ENCODE results near the gene GOLGA6D.
"Not testable (repeated sequence)": the region's sequence is repeated elsewhere in the genome, so short reads cannot be mapped to it uniquely, and the experiment has no call there.

GOLGA6D gene

GRCh38 chr15:75282572-75282971 lies at the start of gene GOLGA6D:
GOLGA6D (plus strand) TSS chr15:75282835; CDS start chr15:75282876, 41 bp downstream.
- DNase-seq (ENCODE audit: low read depth in 2 of 2): not testable (repeated sequence)

GRCh38 chr15:75233504-75234190 lies 49.0 kb upstream of the GOLGA6D start:
- no peak for TF ChIP-seq CTCF (IDR thresholded peaks at IDR 0.05; ENCODE audit: low read depth, low read length)
- H3K4me3 ChIP-seq (replicated peaks in 1 of 2; ENCODE audit: low read depth in 2 of 2, low read length in 2 of 2): no peak overlapping the region
- no peak for DNase-seq (ENCODE audit: low read depth in 2 of 2)

More at GRCh38 chr15:75282572-75282971, at the start of gene GOLGA6D:
- H3K4me3 ChIP-seq (replicated peaks in 1 of 2; ENCODE audit: low read depth in 2 of 2, low read length in 2 of 2): not testable (repeated sequence)

- no peak for DNase-seq (ENCODE audit: low read depth in 2 of 2)
- no peak for TF ChIP-seq CTCF (IDR thresholded peaks at IDR 0.05; ENCODE audit: low read depth, low read length)
- H3K4me3 ChIP-seq (replicated peaks in 1 of 2; ENCODE audit: low read depth in 2 of 2, low read length in 2 of 2): no peak overlapping the region
These were observed 48.3 kb upstream of the GOLGA6D start for GRCh38 chr15:75234191-75234810.

- no peak for DNase-seq (ENCODE audit: low read depth in 2 of 2)
- H3K4me3 ChIP-seq (replicated peaks in 1 of 2; ENCODE audit: low read depth in 2 of 2, low read length in 2 of 2): no peak overlapping the region
- TF ChIP-seq CTCF (IDR thresholded peaks at IDR 0.05; ENCODE audit: low read depth, low read length): no peak
These were observed 47.5 kb upstream of the GOLGA6D start for GRCh38 chr15:75235051-75235673.

GRCh38 chr15:75235760-75236729 lies 46.6 kb upstream of the GOLGA6D start:
- no peak for DNase-seq (ENCODE audit: low read depth in 2 of 2)
- no peak overlapping the region for H3K4me3 ChIP-seq (replicated peaks in 1 of 2; ENCODE audit: low read depth in 2 of 2, low read length in 2 of 2)
- TF ChIP-seq CTCF (IDR thresholded peaks at IDR 0.05; ENCODE audit: low read depth, low read length): no peak

- TF ChIP-seq CTCF (IDR thresholded peaks at IDR 0.05; ENCODE audit: low read depth, low read length): no peak
- no peak for DNase-seq (ENCODE audit: low read depth in 2 of 2)
- no peak overlapping the region for H3K4me3 ChIP-seq (replicated peaks in 1 of 2; ENCODE audit: low read depth in 2 of 2, low read length in 2 of 2)
These were observed 45.2 kb upstream of the GOLGA6D start for GRCh38 chr15:75237316-75237982.

Measured in cardiac fibroblast (primary cell).